CD8-positive, alpha-beta memory T cell (primary cell): ENCODE results near the gene METTL21A. TPM values are rescaled to one million over a fixed set of nuclear protein-coding genes. Genes with fewer than 3 reads are reported as not detected.

Experiments
- CTCF ChIA-PET: fragments of 350-600 bp; sonication (Branson Sonifier 250); formaldehyde crosslinking; loops from one replicate; lab custom pipeline; 2021; ENCODE audit warnings: antibody characterized with exemption; lab: Charles Lee
- POLR2A ChIA-PET: fragments of 350-600 bp; sonication (Branson Sonifier 250); formaldehyde crosslinking; loops from one replicate; lab custom pipeline; 2021; ENCODE audit warnings: antibody characterized with exemption; lab: Charles Lee
- DNase-seq, 5 donors: peaks; one replicate each; pipeline versions ENCODE4 v3.0.0 to v3.0.0-alpha.2; 2020 to 2022; ENCODE audit warnings: mixed read lengths in 1 of 5
- H3K27ac ChIP-seq: one replicate; pipeline ENCODE4 v1.7.0; 2013; ENCODE audit warnings: low read depth, mild to moderate bottlenecking, low read length, moderate library complexity
- H3K27me3 ChIP-seq: 2 replicates; pipeline ENCODE4 v1.7.0; 2013; ENCODE audit warnings: low read length, mild to moderate bottlenecking; ENCODE audit not compliant: insufficient read depth, poor library complexity, severe bottlenecking
- H3K36me3 ChIP-seq: 2 replicates; pipeline ENCODE4 v1.7.0; 2013; ENCODE audit warnings: mild to moderate bottlenecking, low read length, moderate library complexity; ENCODE audit not compliant: insufficient read depth
- H3K4me1 ChIP-seq: 2 replicates; pipeline ENCODE4 v1.7.0; 2013; ENCODE audit warnings: mild to moderate bottlenecking, low read length, moderate library complexity; ENCODE audit not compliant: insufficient read depth
- H3K4me3 ChIP-seq: 2 replicates; pipeline ENCODE4 v1.7.0; 2013; ENCODE audit warnings: mild to moderate bottlenecking, low read length
- H3K9me3 ChIP-seq: 2 replicates; pipeline ENCODE4 v1.7.0; 2013; ENCODE audit warnings: mild to moderate bottlenecking, low read length
- H3K27ac Mint-ChIP-seq, 8 donors: one replicate each; pipeline ENCODE4 v1.8.0; 2020 to 2021; ENCODE audit warnings: mixed read lengths in 8 of 8, mild to moderate bottlenecking in 6 of 8, inconsistent platforms in 3 of 8, moderate library complexity in 3 of 8
- H3K27me3 Mint-ChIP-seq, 2 donors: one replicate each; pipeline ENCODE4 v1.8.0; 2020 to 2021; ENCODE audit warnings: mixed read lengths in 2 of 2, mild to moderate bottlenecking in 1 of 2, moderate library complexity in 1 of 2
- H3K36me3 Mint-ChIP-seq, 3 donors: one replicate each; pipeline ENCODE4 v1.8.0; 2020 to 2021; ENCODE audit warnings: mixed read lengths in 3 of 3, inconsistent platforms in 1 of 3, mild to moderate bottlenecking in 1 of 3
- H3K4me1 Mint-ChIP-seq, 3 donors: one replicate each; pipeline ENCODE4 v1.8.0; 2020 to 2021; ENCODE audit warnings: mixed read lengths in 3 of 3, inconsistent platforms in 1 of 3, mild to moderate bottlenecking in 1 of 3
- H3K4me3 Mint-ChIP-seq, 7 donors: one replicate each; pipeline ENCODE4 v1.8.0; 2020 to 2021; ENCODE audit warnings: mixed read lengths in 7 of 7, mild to moderate bottlenecking in 6 of 7, moderate library complexity in 4 of 7, inconsistent platforms in 2 of 7
- H3K9me3 Mint-ChIP-seq, 5 donors: one replicate each; pipeline ENCODE4 v1.8.0; 2020 to 2022; ENCODE audit warnings: mixed read lengths in 5 of 5, mild to moderate bottlenecking in 3 of 5, moderate library complexity in 2 of 5, inconsistent platforms in 1 of 5
- polyA plus RNA-seq: library from polyadenylated mRNA; unstranded; fragments of 300-500 nt; fragmentation: Illumina TruSeq; gene quantifications from one replicate; pipeline ENCODE4 v1.2.3, GENCODE V29; 2021
- total RNA-seq, 2 experiments: library from RNA; stranded (reverse); gene quantifications; one replicate each; pipeline ENCODE4 v1.2.3, GENCODE V29; 2021

The METTL21A gene
- total and polyA plus RNA-seq, 3 experiments from 2014 or later = 30.4 to 32.8 (median 31.5) TPM

DNA sequence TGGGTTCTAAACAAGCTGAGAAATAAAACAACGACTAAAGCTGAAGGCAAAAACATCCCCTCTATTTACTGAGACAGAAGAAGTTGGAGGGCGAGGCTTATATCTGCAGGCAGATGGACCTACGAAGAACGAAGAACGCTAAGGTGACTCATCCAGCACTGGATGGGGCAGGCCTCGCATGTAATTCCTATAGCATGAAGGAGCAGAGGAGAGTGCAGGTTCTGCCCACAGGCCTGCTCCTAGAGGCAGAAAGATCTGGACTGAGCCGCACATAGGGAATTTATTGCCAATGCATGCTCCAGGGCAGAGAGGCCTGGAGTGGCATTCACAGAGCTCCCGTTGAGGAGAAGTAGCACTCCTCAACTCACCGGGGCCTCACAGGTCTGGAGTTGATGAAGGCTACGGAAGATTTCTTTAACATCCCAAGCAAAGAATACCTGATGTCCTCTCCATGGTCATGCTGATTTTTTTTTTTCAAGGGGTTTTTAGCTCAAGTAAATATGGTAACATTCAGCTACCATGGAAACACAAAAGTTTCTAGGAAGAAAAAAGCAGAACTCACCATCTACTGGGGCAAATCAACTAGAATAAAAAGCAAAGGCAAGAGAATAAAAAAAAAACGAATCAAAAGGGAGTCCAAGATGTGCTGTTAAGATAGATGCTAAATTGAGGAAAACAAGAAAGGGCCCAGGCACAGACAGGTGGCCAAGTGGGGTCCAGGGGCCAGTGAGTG lies 10.4 kb upstream of the METTL21A start:
- no peak for DNase-seq
- Histone ChIP-seq H3K27me3 (no peaks in the 10 kb centered on the region), H3K4me1 (no peaks in the 10 kb centered on the region), H3K9me3 (no peaks in the 10 kb centered on the region), H3K4me3 (no peak overlapping the region), H3K36me3 (no peaks in the 10 kb centered on the region), H3K27ac (no peak overlapping the region)
- POLR2A ChIA-PET = interaction anchor here (0.6 kb wide), 1 partner anchor 9 kb away, joined by 3 read pairs; no protein-coding TSS in a partner anchor
- Mint-ChIP-seq H3K27ac (peak overlapping the region in 1 of 8 donors; percentile 65), H3K27me3 (peaks cover 0 to 6% of the 10 kb centered on the region in 2 donors), H3K9me3 (peaks cover 0 to 8% (median 4%) of the 10 kb centered on the region in 5 donors), H3K36me3 (peaks cover 0 to 6% (median 0%) of the 10 kb centered on the region in 3 donors), H3K4me1 (no peaks in the 10 kb centered on the region), H3K4me3 (no peak overlapping the region)
- CTCF ChIA-PET = interaction anchor here (0.9 to 1.5 kb wide), 2 partner anchors 10 to 15 kb away, joined by 3 to 10 read pairs; partner anchors contain the start of gene METTL21A

DNA sequence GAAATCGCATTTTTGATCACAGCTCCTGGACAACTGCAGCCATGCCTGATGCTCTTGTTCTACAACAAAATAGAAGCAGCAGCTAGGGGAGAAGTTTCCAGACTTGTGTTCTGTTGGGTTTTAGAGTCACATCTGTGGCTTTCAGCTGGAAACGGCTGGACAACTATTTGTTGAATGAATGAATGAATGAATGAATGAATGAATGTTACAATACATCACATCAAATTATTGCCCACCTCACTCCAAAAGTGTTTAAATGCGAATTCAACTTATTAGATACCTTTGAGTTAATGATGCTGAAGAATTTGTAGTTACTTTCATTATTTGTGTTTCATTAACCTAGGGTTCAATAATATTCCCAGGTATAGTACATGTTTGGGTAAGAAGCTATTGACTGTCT lies 8.5 kb upstream of the METTL21A start:
- Mint-ChIP-seq H3K9me3 (peaks cover 0 to 2% (median 0%) of the 10 kb centered on the region in 5 donors), H3K4me1 (no peaks in the 10 kb centered on the region), H3K27ac (no peak overlapping the region), H3K27me3 (no peaks in the 10 kb centered on the region), H3K4me3 (no peak overlapping the region), H3K36me3 (no peaks in the 10 kb centered on the region)
- CTCF ChIA-PET = interaction anchor here (1.0 to 2.2 kb wide), 2 partner anchors 8 to 107 kb away, joined by 3 to 17 read pairs; partner anchors contain the start of gene METTL21A
- H3K9me3 ChIP-seq = no peaks in the 10 kb centered on the region
- DNase-seq = no peak
- POLR2A ChIA-PET = no interaction called here
- no peak overlapping the region for H3K27ac ChIP-seq
- no peaks in the 10 kb centered on the region for H3K27me3 ChIP-seq
- H3K4me3 ChIP-seq = no peak overlapping the region
- H3K4me1 ChIP-seq = no peaks in the 10 kb centered on the region
- H3K36me3 ChIP-seq = no peaks in the 10 kb centered on the region

DNA sequence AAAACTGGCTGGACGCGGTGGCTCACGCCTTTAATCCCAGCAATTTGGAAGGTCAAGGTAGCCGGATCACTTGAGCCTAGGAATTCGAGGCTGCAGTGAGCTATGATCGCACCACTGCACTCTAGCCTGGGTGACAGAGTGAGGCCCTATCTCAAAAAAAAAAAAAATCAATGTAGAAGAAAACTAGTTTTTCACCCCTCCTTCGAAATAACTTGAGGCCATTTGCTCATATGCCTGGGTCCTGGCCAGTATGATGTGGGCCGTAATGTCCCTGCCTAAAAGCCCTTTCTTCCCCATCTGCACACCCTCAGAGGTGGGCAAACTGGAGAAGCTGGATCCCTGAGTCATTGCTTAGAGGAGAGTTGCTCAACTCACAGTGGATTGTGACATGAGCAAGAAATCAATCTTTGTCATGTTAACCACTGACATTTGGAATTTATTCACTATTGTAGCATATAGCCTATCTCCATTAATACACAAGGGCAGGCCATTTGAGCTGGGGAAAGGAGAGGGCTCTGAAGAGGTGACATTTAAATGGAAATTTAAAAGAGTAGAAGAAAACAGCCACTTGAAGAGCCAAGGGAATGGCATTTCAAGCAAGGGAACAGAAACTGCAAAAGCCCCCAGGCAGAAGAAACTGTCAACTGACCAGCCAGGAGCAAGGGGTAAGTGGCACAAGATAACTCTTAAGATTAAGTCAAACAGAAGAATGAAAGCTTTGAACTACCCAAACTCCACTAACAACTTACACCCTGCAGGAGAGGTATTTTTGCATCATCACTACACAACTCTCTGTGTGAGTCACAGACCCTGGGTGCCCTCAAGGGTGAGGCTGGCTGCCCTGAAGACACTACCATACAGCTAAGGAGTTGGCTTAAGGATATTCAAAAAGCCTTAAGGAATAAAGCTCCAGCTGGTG lies 7.6 kb upstream of the METTL21A start:
- Mint-ChIP-seq H3K4me1 (peaks cover 0 to under 1% (median 0%) of the 10 kb centered on the region in 3 donors), H3K27ac (no peak overlapping the region), H3K36me3 (no peaks in the 10 kb centered on the region), H3K27me3 (no peaks in the 10 kb centered on the region), H3K9me3 (peaks cover 0 to 2% (median 0%) of the 10 kb centered on the region in 5 donors), H3K4me3 (no peak overlapping the region)
- no peaks in the 10 kb centered on the region for H3K4me1 ChIP-seq
- ChIA-PET CTCF (interaction anchor here (1.0 to 2.2 kb wide), 2 partner anchors 8 to 106 kb away, joined by 3 to 17 read pairs; partner anchors contain the start of gene METTL21A), POLR2A (no interaction called here)
- no peak overlapping the region for H3K4me3 ChIP-seq
- no peak overlapping the region for H3K27ac ChIP-seq
- no peaks in the 10 kb centered on the region for H3K36me3 ChIP-seq
- no peaks in the 10 kb centered on the region for H3K9me3 ChIP-seq
- H3K27me3 ChIP-seq = no peaks in the 10 kb centered on the region
- no peak for DNase-seq

DNA sequence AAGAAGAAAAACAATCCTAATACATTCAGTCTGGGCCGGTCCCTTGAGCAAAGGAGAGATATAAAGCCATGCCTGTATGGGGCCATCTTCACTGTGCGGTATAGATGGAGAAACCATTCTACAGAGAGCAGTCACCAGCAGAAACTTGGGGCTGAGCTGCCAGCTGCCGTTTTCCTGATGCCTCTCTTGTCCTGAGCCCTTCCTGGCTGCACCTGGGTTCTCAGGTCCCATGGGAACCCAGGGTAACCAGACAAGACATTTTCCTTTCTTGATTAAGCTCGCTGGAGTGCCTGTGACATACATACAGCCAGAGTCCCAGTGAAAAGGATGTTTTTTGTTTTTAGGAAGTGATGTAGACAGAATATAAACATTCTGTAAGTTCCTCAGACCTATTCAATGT lies 5.3 kb upstream of the METTL21A start:
- no peak overlapping the region for H3K4me3 Mint-ChIP-seq
- ChIA-PET CTCF (interaction anchor here (0.7 kb wide), 1 partner anchor 23 kb away, joined by 3 read pairs; no protein-coding TSS in a partner anchor), POLR2A (interaction anchor here (0.6 to 0.7 kb wide), 2 partner anchors 143 to 780 kb away, joined by 4 to 6 read pairs; no protein-coding TSS in a partner anchor)
- Histone ChIP-seq H3K27me3 (no peaks in the 10 kb centered on the region), H3K4me3 (no peak overlapping the region), H3K4me1 (no peaks in the 10 kb centered on the region), H3K9me3 (no peaks in the 10 kb centered on the region), H3K36me3 (no peaks in the 10 kb centered on the region), H3K27ac (no peak overlapping the region)
- peaks cover 7 to 10% (median 9%) of the 10 kb centered on the region in 3 donors for H3K4me1 Mint-ChIP-seq
- H3K27me3 Mint-ChIP-seq = peaks cover 0 to 2% of the 10 kb centered on the region in 2 donors
- peaks cover 0 to 3% (median 0%) of the 10 kb centered on the region in 3 donors for H3K36me3 Mint-ChIP-seq
- no peaks in the 10 kb centered on the region for H3K9me3 Mint-ChIP-seq
- peak overlapping the region in 2 of 8 donors; percentile 48 to 70 for H3K27ac Mint-ChIP-seq
- DNase-seq = no peak

DNA sequence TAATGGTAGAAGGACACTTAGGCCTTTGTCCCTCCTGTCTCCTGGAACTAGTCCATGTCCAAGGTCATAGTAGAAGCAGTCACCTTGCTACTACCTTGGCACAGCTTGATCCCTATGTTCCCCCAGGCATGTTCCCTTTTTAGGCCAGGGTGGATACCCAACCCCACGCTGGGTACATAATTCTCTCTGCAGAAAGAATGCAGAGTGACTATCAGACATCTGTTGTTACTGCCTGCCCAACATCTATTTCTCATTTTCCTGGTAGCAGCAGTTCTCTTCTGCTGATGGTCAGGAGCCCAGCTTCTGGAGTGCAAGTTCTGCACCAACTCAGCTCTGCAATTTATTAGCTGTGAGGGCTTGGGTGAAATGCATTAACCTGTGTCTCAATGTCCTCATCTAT lies 4.4 kb upstream of the METTL21A start:
- H3K36me3 ChIP-seq = no peaks in the 10 kb centered on the region
- peak overlapping the region in 4 of 8 donors; percentile 40 to 73 (median 54) for H3K27ac Mint-ChIP-seq
- H3K4me1 Mint-ChIP-seq = peaks cover 7 to 12% (median 9%) of the 10 kb centered on the region in 3 donors
- H3K4me3 Mint-ChIP-seq = peak overlapping the region in 1 of 7 donors; percentile 12
- H3K4me1 ChIP-seq = no peaks in the 10 kb centered on the region
- no peaks in the 10 kb centered on the region for H3K9me3 ChIP-seq
- ChIA-PET CTCF (interaction anchor here (1.3 kb wide), 1 partner anchor 116 kb away, joined by 3 read pairs; no protein-coding TSS in a partner anchor), POLR2A (interaction anchor here (0.7 kb wide), 1 partner anchor 144 kb away, joined by 6 read pairs; no protein-coding TSS in a partner anchor)
- peaks cover 0 to 3% of the 10 kb centered on the region in 2 donors for H3K27me3 Mint-ChIP-seq
- H3K27ac ChIP-seq = no peak overlapping the region
- H3K9me3 Mint-ChIP-seq = no peaks in the 10 kb centered on the region
- H3K4me3 ChIP-seq = no peak overlapping the region
- peaks cover 0 to 7% (median 0%) of the 10 kb centered on the region in 3 donors for H3K36me3 Mint-ChIP-seq
- no peaks in the 10 kb centered on the region for H3K27me3 ChIP-seq
- DNase-seq = no peak

DNA sequence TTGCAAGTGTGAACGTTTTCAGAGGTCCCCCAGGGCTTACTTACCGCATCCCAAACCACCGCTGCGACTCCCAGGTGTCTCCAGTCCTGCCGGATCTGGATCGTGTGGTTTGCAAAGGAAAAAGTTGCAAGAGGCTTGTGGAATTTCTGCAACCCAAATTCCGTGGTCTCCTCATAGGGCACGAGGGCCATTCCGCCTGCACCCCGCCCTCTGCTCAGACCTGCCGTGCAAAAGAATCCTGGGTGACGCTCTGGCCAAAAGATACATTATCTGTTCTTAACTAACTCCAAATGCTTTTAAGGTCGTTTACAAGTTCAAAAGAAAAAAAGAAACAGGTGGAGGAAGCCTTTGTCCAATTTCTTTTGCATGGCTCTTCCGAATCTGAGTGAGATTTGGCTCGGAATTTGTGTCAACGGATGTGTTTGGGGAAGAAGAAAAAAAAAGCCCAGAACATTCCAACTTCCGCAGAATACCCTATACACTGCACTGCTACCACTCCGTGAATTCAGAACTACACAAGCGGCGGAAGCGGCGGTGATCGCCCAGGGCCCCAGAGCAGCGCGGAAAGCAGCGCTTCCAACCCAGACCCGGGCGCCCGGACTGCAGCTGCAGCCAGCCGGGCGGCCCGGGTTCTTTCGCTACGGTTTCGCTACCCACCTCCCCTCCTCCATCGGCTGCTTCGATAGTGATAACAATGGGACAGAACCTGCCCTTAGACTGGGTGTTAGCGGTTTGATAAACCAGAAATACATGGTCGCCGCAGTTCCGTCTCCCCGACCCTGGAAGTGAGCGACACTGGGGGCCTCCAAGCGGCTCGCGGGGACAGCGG lies 795 bp downstream of the METTL21A start:
- peaks cover 0 to 42% (median 4%) of the 10 kb centered on the region in 3 donors for H3K36me3 Mint-ChIP-seq
- peaks cover 34 to 55% (median 41%) of the 10 kb centered on the region in 3 donors for H3K4me1 Mint-ChIP-seq
- CTCF ChIA-PET = interaction anchor here (0.6 to 4.1 kb wide), 26 partner anchors 9 to 459 kb away, joined by 3 to 31 read pairs (median 4); partner anchors contain the start of genes CCNYL1, CREB1 and KLF7
- H3K27ac ChIP-seq = peak overlapping the region; percentile 95
- peaks cover 14% of the 10 kb centered on the region for H3K36me3 ChIP-seq
- H3K4me1 ChIP-seq = peaks cover 26% of the 10 kb centered on the region
- H3K4me3 ChIP-seq = peak overlapping the region; percentile 98
- H3K27me3 Mint-ChIP-seq = peaks cover 0 to 3% of the 10 kb centered on the region in 2 donors
- H3K27ac Mint-ChIP-seq = peak overlapping the region; percentile 93 to 99 (median 96)
- peak overlapping the region; percentile 87 to 100 (median 94) for H3K4me3 Mint-ChIP-seq
- POLR2A ChIA-PET = interaction anchor here (0.6 to 3.7 kb wide), 8 partner anchors 31 to 642 kb away, joined by 3 to 109 read pairs (median 4); partner anchors contain the start of genes CCNYL1, CREB1, KLF7 and PIKFYVE
- H3K27me3 ChIP-seq = no peaks in the 10 kb centered on the region
- no peaks in the 10 kb centered on the region for H3K9me3 Mint-ChIP-seq
- H3K9me3 ChIP-seq = no peaks in the 10 kb centered on the region
- DNase-seq = peak; percentile 50 to 76 (median 60)
